Stimulated activated CD8-positive, alpha-beta memory T cell treated with anti-CD3 and anti-CD28 coated beads, Interleukin-4, amount 100 ng/mL, for 24 hours (primary cell): ENCODE measurements around the gene RHEX.
"Not testable (repeated sequence)": the region's sequence is repeated elsewhere in the genome, so short reads cannot be mapped to it uniquely, and the experiment has no call there.

Source experiments
- DNase-seq: peaks from one replicate; pipeline ENCODE4 v3.0.0-alpha.2; 2020; ENCODE audit warnings: low read depth

RHEX gene

DNA sequence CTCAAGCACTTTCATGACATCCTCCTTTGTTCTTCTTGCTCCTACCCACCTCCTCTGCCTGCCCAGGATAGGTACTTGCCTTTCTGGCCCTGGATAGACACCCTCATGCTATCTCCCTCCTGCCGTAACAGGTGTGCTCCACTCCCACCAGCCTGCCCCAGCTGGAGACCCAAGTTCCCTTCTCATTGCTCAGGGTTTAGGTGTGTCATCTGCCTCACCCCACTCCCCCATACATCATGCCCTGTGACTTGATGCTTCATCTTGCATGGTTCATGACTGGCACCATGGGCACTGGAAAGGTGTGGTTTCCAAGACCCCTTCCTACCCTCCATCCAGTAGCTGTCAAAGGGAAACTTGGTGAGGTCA is 5.9 kb downstream of the RHEX start:
- DNase-seq = no peak

DNA sequence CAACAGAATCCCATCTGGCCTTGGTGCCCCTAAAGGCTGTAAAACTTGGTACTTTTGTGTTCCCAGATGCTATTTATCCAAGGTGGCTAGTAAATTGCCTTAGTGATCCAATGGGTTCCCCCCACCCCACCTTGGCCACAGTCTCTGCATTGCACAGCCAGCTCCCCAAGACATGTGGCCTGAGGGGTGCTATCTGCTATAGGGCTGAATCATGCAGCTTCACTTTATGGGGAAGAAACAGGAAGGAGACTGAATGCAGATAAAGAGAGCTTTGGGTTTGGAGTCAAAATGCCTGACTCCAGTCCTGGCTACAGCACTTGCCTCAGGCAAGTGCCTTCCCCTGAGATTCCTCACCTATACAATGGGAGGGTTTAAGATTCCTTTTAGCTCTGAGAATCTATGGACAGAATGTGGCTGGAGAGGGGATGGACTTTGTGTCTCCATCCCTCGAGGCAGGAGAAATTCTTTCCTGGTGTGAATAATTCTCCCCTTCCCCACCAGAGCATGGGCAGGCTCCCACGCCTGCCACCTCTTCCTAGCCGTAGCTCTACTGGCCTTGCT is 6.5 kb downstream of the RHEX start:
- no peak for DNase-seq

- no peak for DNase-seq
Observed at GRCh38 chr1:206060844-206061243, 7.9 kb downstream of the RHEX start.

GRCh38 chr1:206062464-206062863 is 9.5 kb downstream of the RHEX start:
- DNase-seq = no peak

GRCh38 chr1:206064001-206064400 is 11.0 kb downstream of the RHEX start:
- not testable (repeated sequence) for DNase-seq

GRCh38 chr1:206064501-206064900 is 11.5 kb downstream of the RHEX start:
- not testable (repeated sequence) for DNase-seq

DNA sequence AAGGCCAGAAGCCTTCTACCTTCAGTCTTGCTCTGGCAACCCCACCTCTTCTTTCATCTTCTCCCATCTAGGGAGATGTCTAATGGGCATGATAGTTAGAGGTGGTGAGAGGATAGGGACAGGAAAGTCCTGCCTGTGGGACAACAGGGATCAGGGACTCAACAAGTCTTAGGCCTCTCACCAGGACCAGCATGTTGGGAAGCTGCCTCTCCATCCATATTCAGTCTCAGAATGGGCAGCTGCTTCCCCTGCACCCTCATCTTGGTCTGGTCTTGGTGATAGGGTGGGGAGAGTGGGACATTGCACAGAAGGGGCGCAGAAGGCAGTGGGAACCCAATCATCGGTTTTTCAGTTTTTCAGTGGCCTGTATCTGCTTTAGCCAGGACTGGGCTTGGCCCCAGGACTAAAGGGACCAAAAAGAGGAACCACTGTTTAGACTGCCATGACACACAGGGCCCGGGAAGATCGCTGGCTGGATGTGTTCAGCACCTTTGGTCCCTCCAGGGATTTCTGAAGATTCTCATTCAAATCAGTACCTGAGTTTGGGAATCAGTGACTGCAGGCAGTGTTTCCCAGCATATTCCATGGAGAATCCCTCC is 12.7 kb downstream of the RHEX start:
- no peak for DNase-seq

GRCh38 chr1:206066479-206067171 is 13.7 kb downstream of the RHEX start:
- no peak for DNase-seq

DNA sequence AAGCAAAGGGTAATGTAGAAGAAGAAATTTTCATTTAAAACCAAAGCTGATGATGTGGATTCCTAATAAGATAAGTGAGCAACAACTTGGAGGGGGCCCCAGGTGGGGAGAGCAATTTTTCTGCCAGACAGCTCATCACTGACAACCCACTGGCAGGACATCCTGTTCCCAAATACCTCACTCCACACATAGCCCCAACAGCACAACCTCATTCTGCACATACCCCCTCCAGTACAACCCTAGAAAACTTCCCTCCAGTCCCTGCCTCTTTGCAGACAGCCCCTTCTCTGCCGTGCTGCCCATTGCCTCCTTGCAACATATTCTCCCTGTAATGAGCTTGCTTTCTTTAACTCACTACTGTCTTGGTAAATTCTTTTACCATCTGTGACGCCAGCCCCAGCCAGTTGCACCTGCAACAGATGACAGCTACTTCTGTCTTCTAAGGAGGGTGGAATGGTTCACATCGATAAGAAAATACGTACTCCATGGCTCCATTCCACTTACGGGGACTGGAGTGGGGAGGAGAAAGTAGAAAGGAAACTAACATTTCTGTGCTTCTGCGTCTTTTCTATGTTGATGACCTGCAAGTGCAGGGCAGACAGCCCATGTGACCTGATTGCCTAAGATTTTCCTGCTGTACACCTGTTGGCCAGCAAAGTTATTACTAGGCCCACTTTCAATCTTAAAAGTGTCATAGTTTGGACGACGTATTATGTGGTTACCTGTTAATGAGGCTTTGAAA is 14.7 kb downstream of the RHEX start:
- DNase-seq = no peak

GRCh38 chr1:206068314-206068713 is 15.3 kb downstream of the RHEX start:
- no peak for DNase-seq

GRCh38 chr1:206070627-206071304 is 17.8 kb downstream of the RHEX start:
- DNase-seq = no peak

GRCh38 chr1:206074839-206075238 is 21.9 kb downstream of the RHEX start:
- DNase-seq = no peak

DNA sequence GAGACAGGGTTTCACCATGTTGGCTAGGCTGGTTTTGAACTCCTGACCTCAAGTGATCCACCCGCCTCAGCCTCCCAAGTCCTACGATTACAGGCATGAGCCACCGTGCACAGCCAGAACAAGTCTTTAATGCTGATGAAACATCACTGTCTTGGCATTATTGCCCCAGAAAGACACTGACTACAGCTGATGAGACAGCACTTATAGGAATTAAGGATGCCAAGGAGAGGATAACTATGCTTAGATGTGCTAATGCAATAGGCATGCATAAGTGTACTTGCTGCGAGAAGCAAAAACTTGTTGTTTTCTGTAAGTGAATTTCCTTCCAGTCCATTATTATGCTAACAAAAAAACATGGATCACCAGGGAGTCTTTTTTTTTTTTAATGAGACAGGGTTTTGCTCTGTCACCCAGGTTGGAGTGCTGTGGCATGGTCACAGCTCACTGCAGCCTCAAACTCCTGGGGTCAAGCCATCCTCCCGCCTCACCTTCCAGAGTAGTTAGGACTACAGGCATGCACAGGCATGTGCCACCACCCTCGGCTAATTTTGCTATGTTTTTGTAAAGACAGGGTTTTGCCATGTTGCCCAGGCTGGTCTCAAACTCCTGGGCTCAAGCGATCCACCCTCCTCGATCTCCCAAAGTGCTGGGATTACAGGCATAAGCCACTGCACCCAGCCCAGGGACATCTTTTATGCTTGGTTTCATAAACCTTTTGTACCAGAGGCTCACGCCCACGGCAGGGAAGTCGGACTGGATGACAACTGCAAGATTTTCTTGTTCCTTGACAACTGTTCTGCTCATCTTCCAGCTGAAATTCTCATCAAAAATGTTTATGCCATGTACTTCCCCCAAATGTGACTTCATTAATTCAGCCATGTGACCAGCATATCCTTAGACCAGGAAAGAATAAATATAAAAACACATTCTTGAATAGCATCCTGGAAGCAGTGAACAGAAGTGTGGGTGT is 23.1 kb downstream of the RHEX start:
- no peak for DNase-seq

GRCh38 chr1:206079135-206079534 is 26.2 kb downstream of the RHEX start:
- no peak for DNase-seq

DNA sequence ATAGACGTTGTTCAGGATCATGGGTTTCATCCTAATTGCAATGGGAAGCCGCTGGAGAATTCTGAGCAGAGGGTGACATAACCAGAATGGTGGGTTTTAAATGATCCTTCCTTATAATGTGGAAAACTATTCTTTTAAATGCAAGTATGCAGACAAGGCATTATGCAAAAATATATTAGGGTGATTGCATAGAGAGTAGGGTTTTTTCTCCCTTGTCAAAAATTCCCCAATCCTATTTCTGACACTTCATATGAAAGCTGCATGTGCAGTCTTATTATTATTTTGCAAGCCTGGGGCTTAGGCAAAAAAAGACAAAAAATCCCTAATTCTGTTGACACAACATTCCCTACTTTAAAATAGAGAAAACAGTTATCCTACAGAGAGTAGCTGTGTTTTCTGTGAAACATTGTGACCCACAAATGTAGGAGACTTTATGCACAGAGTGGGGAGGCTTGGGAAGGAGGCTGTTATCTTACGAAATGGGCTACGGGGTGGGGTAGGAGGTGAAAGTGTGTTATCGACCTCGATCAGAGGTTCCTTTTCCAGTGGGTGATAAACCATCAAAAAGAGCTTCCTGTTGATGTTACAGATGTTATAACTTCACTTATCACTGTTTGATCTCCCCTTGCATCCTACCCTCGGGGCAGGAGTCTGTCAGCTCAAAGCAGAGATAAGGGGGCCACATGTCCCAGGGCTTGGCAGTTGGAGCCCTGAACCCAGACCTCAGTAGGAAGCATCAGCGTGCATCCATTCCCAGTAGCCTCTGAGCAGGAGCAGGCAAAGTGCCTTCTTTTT is 27.2 kb downstream of the RHEX start:
- no peak for DNase-seq

GRCh38 chr1:206081856-206082255 is 28.9 kb downstream of the RHEX start:
- no peak for DNase-seq

DNA sequence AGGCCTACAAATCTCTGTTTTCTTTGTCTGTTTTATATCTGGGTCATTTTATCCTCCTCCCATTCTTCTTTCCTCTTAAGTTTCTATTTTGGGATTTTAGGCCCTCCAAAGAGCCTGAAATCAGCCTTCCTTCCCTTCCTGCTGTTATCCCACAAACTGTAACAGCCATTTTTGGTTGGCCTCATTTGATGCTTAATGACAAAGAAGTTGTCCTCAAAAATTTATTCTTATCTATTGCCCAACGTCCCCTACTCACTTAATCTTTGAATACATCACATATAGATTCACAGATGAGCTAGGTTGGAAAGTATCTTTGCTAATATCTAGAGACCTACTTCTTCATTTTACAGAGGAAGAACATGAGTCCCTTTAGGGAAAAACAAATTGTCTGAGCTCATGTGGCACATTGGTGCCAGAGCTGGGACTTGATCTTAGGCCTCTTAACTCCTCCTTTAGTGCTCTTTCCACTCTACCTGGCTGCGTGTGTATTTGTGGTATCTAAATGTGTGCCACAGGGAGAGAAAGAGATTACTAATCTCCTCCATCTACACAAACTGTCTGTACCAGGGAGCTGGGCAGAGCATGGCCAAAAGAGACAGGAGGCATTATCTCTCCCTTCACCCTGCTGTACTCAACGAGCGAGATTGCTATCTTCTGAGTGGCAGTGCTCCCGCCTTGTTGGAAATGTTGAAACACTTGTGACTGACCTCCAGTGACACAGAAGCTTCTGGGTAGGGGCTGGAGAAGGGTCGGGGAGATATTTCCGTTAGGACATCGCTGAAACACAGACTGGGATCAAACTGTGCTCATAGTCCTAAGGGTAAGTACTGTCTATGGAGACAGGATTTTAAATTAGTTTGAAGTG is 30.1 kb downstream of the RHEX start:
- no peak for DNase-seq

GRCh38 chr1:206083750-206084149 is 30.8 kb downstream of the RHEX start:
- DNase-seq = no peak

DNA sequence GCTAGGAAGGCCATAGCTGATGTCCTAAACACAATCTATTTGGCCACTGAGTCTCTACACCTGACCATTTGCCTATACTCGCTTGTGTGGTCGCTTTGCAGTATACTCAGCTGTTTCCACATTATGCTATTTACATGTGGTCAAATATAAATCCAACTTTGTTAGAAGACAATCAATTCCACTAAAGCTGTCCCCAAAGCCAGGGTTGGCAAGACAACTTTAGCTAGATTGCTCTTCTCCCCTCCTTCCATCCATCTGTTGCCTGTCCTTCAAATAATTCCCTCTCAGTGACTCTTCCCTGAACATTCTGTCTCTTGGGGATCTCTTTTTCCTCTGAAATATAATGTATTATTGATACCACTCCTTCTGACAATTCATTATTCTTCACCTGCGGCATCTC is 34.1 kb downstream of the RHEX start:
- DNase-seq = no peak

GRCh38 chr1:206089341-206089740 is 36.4 kb downstream of the RHEX start:
- no peak for DNase-seq
